ENCODE data around the gene ATOSA. TPM values are rescaled to one million over a fixed set of nuclear protein-coding genes. Genes with fewer than 3 reads are reported as not detected.

Gene ATOSA
- total RNA-seq, 1 experiment from 2014 or later, result 4.7 TPM

DNA sequence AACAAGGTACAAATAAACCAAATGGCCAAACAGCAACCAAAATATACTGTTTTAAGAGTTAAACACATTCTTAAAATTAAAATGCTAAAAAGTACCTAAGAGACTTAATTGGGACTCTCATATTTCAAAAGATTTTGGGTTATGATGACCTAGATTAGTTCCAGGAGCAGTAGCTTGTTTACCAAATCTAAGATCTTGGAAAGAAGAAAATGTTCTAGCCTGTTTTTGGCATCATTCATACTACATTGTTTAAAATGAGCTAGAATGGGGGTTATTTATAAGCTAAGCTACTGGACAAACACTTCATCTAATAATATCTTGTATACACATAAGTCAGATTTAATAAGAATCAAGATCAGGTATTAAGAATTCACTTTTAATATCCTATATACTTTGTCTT is 22.8 kb downstream of the ATOSA start:
- intact Hi-C loops (cut with micrococcal nuclease), result no loop called here
- Histone ChIP-seq H4K20me1 (ENCODE audit: insufficient read depth) (no peaks in the 10 kb centered on the region), H2AFZ (ENCODE audit: low read depth, low read length, poor library complexity, severe bottlenecking) (no peak overlapping the region), H3K4me3 (replicated peaks in 1 of 2; ENCODE audit: low read depth in 1 of 2, low read length in 2 of 2) (no peak overlapping the region), H3K36me3 (ENCODE audit: control insufficient read depth in 1 of 2, insufficient read depth in 2 of 2, low read length in 2 of 2) (no peaks in the 10 kb centered on the region), H3K4me1 (ENCODE audit: control insufficient read depth in 1 of 2, insufficient read depth in 2 of 2, low read length in 2 of 2) (peaks cover 0 to 8% of the 10 kb centered on the region in 2 experiments; a peak in 1 of 4 replicates), H3K9ac (ENCODE audit: low read length) (no peak overlapping the region), H3K27me3 (ENCODE audit: insufficient read depth, low read length) (no peaks in the 10 kb centered on the region), H3K9me2 (ENCODE audit: insufficient read depth) (no peaks in the 10 kb centered on the region), H3K79me2 (ENCODE audit: insufficient read depth, low read length) (no peaks in the 10 kb centered on the region), H3K27ac (ENCODE audit: low read depth, low read length) (no peak overlapping the region), H3K4me2 (ENCODE audit: low read length) (no peak overlapping the region), H3K9me3 (ENCODE audit: control insufficient read depth in 1 of 2, insufficient read depth in 1 of 2, low read depth in 1 of 2, low read length in 2 of 2) (no peaks in the 10 kb centered on the region)
- ATAC-seq, result no peak
- ChIA-PET CTCF (interaction anchor here (0.6 kb wide), 1 partner anchor 15 kb away, joined by 3 read pairs; no protein-coding TSS in a partner anchor), POLR2A (no interaction called here), RAD21 (ENCODE audit: low non-redundant PET in 1 of 2, low total read pairs in 2 of 2, uncharacterized antibody in 2 of 2, unreplicated experiment in 2 of 2) (no interaction called here)
- no TSS peak for BruUV-seq (replicated peaks)
- TF ChIP-seq, protein P1, sequence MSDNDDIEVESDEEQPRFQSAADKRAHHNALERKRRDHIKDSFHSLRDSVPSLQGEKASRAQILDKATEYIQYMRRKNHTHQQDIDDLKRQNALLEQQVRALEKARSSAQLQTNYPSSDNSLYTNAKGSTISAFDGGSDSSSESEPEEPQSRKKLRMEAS (IDR thresholded peaks at IDR 0.05), result no peak
- TF ChIP-seq EZH2phosphoT487 (IDR thresholded peaks at IDR 0.05; ENCODE audit: borderline replicate concordance) (no peak), ZFX (IDR thresholded peaks at IDR 0.05) (no peak), POLR2A (IDR thresholded peaks at IDR 0.05; ENCODE audit: borderline replicate concordance, extremely low read depth, insufficient read depth, insufficient read length) (no peak), SRF (IDR thresholded peaks at IDR 0.05; ENCODE audit: low read depth) (no peak), CBX3 (IDR thresholded peaks at IDR 0.05; ENCODE audit: low read depth) (no peak), YY1 (IDR thresholded peaks at IDR 0.05; ENCODE audit: extremely low read depth, insufficient replicate concordance, low read depth, low read length) (no peak), ZNF274 (IDR thresholded peaks at IDR 0.05; ENCODE audit: low read depth, low read length) (no peak), TCF7L2 (IDR thresholded peaks at IDR 0.05; ENCODE audit: borderline replicate concordance, extremely low read depth, insufficient read depth, insufficient read length) (no peak), POLR2AphosphoS5 (IDR thresholded peaks at IDR 0.05; ENCODE audit: low read depth, low read length) (no peak), ELF1 (IDR thresholded peaks at IDR 0.05; ENCODE audit: borderline replicate concordance, low read depth) (no peak), EZH2 (IDR thresholded peaks at IDR 0.05) (no peak), JUND (IDR thresholded peaks at IDR 0.05) (no peak), CEBPB (IDR thresholded peaks at IDR 0.05; ENCODE audit: low read depth) (no peak), RAD21 (IDR thresholded peaks at IDR 0.05; ENCODE audit: low read depth) (no peak)
- TF ChIP-seq, protein P2, sequence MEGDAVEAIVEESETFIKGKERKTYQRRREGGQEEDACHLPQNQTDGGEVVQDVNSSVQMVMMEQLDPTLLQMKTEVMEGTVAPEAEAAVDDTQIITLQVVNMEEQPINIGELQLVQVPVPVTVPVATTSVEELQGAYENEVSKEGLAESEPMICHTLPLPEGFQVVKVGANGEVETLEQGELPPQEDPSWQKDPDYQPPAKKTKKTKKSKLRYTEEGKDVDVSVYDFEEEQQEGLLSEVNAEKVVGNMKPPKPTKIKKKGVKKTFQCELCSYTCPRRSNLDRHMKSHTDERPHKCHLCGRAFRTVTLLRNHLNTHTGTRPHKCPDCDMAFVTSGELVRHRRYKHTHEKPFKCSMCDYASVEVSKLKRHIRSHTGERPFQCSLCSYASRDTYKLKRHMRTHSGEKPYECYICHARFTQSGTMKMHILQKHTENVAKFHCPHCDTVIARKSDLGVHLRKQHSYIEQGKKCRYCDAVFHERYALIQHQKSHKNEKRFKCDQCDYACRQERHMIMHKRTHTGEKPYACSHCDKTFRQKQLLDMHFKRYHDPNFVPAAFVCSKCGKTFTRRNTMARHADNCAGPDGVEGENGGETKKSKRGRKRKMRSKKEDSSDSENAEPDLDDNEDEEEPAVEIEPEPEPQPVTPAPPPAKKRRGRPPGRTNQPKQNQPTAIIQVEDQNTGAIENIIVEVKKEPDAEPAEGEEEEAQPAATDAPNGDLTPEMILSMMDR (IDR thresholded peaks at IDR 0.05 in 2 of 3, conservative IDR thresholded peaks at IDR 0.05 in 1 of 3; ENCODE audit: borderline replicate concordance in 1 of 3, insufficient read depth in 1 of 3, low read depth in 2 of 3, low read length in 2 of 3), result no peak
- TF ChIP-seq, protein P3, sequence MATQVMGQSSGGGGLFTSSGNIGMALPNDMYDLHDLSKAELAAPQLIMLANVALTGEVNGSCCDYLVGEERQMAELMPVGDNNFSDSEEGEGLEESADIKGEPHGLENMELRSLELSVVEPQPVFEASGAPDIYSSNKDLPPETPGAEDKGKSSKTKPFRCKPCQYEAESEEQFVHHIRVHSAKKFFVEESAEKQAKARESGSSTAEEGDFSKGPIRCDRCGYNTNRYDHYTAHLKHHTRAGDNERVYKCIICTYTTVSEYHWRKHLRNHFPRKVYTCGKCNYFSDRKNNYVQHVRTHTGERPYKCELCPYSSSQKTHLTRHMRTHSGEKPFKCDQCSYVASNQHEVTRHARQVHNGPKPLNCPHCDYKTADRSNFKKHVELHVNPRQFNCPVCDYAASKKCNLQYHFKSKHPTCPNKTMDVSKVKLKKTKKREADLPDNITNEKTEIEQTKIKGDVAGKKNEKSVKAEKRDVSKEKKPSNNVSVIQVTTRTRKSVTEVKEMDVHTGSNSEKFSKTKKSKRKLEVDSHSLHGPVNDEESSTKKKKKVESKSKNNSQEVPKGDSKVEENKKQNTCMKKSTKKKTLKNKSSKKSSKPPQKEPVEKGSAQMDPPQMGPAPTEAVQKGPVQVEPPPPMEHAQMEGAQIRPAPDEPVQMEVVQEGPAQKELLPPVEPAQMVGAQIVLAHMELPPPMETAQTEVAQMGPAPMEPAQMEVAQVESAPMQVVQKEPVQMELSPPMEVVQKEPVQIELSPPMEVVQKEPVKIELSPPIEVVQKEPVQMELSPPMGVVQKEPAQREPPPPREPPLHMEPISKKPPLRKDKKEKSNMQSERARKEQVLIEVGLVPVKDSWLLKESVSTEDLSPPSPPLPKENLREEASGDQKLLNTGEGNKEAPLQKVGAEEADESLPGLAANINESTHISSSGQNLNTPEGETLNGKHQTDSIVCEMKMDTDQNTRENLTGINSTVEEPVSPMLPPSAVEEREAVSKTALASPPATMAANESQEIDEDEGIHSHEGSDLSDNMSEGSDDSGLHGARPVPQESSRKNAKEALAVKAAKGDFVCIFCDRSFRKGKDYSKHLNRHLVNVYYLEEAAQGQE (IDR thresholded peaks at IDR 0.05; ENCODE audit: low read depth), result no peak
- TF ChIP-seq, protein P4, sequence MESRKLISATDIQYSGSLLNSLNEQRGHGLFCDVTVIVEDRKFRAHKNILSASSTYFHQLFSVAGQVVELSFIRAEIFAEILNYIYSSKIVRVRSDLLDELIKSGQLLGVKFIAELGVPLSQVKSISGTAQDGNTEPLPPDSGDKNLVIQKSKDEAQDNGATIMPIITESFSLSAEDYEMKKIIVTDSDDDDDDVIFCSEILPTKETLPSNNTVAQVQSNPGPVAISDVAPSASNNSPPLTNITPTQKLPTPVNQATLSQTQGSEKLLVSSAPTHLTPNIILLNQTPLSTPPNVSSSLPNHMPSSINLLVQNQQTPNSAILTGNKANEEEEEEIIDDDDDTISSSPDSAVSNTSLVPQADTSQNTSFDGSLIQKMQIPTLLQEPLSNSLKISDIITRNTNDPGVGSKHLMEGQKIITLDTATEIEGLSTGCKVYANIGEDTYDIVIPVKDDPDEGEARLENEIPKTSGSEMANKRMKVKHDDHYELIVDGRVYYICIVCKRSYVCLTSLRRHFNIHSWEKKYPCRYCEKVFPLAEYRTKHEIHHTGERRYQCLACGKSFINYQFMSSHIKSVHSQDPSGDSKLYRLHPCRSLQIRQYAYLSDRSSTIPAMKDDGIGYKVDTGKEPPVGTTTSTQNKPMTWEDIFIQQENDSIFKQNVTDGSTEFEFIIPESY (IDR thresholded peaks at IDR 0.05; ENCODE audit: extremely low read depth, insufficient replicate concordance, low read length), result no peak
- TF ChIP-seq, protein P5, sequence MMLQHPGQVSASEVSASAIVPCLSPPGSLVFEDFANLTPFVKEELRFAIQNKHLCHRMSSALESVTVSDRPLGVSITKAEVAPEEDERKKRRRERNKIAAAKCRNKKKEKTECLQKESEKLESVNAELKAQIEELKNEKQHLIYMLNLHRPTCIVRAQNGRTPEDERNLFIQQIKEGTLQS (IDR thresholded peaks at IDR 0.05), result no peak
- DNase-seq (ENCODE audit: low read depth, low spot score), result no peak
